Activated effector memory CD4-positive, alpha-beta T cell treated with Interleukin-2 at 50 U/mL for 16 hours (primary cell): ENCODE results near the gene MIP.
"Not testable (repeated sequence)": the region's sequence is repeated elsewhere in the genome, so short reads cannot be mapped to it uniquely, and the experiment has no call there.

Experiments used
- DNase-seq: peaks from one replicate; pipeline ENCODE4 v3.0.0-alpha.2; 2020

The MIP gene

GRCh38 chr12:56401612-56402011, 52.8 kb downstream of the MIP start:
- not testable (repeated sequence) for DNase-seq

GRCh38 chr12:56401125-56401524, 53.3 kb downstream of the MIP start:
- not testable (repeated sequence) for DNase-seq
